ENCODE measurements around the gene C1orf87.

The C1orf87 gene

GRCh38 chr1:60036856-60037460, 36.6 kb downstream of the C1orf87 start:
- in situ Hi-C loops (cut with MboI; ENCODE audit: low sequenced_read_pairs, unreplicated experiment) = no loop called here
- TF ChIP-seq, protein P1, sequence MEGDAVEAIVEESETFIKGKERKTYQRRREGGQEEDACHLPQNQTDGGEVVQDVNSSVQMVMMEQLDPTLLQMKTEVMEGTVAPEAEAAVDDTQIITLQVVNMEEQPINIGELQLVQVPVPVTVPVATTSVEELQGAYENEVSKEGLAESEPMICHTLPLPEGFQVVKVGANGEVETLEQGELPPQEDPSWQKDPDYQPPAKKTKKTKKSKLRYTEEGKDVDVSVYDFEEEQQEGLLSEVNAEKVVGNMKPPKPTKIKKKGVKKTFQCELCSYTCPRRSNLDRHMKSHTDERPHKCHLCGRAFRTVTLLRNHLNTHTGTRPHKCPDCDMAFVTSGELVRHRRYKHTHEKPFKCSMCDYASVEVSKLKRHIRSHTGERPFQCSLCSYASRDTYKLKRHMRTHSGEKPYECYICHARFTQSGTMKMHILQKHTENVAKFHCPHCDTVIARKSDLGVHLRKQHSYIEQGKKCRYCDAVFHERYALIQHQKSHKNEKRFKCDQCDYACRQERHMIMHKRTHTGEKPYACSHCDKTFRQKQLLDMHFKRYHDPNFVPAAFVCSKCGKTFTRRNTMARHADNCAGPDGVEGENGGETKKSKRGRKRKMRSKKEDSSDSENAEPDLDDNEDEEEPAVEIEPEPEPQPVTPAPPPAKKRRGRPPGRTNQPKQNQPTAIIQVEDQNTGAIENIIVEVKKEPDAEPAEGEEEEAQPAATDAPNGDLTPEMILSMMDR (IDR thresholded peaks at IDR 0.05; ENCODE audit: borderline replicate concordance, control extremely low read depth, extremely low read depth, insufficient read depth, missing control alignments) = no peak
- no peak for DNase-seq (ENCODE audit: low spot score)

GRCh38 chr1:60035921-60036320, 37.6 kb downstream of the C1orf87 start:
- DNase-seq (ENCODE audit: low spot score) = no peak
- in situ Hi-C loops (cut with MboI; ENCODE audit: low sequenced_read_pairs, unreplicated experiment) = no loop called here
- TF ChIP-seq, protein P1 (IDR thresholded peaks at IDR 0.05; ENCODE audit: borderline replicate concordance, control extremely low read depth, extremely low read depth, insufficient read depth, missing control alignments) = no peak

DNA sequence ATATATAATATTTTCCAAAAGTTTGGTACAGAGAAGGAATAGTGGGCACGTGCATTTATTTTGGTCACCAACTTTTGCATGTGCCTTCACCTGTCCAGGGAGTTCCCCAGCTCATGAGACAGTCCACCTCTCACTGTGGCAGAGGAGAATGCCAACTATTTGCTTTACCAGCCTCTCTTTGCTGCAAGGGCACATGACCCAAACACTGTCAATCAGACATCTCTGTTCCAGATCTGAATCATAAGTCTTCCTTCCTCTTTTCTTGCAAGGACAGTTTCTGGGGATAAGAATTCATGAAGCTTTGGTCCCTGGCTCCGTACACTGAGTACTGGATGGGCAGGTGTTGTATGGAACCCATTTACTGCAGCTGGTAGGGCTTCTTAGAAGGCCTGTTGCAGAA, 38.6 kb downstream of the C1orf87 start:
- TF ChIP-seq, protein P1 (IDR thresholded peaks at IDR 0.05; ENCODE audit: borderline replicate concordance, control extremely low read depth, extremely low read depth, insufficient read depth, missing control alignments) = no peak
- in situ Hi-C loops (cut with MboI; ENCODE audit: low sequenced_read_pairs, unreplicated experiment) = no loop called here
- no peak for DNase-seq (ENCODE audit: low spot score)

DNA sequence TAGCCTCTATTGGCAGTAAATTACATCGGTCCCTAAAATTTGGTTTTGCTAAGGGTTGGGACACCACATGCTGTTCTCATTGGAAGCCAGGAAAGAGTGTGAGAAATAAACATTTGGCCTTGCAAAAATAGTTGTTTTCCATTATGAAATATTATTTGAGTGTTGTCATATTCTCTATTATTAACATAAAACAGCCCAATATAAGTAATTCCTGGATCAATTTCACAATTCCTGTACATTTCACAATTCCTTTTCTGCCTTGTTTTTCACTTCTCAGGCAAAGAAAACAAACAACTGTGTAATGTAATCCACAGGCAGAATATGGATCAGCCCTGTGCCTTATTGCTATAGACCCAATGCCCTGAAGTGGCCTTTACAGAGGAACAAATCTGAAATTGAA, 40.5 kb downstream of the C1orf87 start:
- in situ Hi-C loops (cut with MboI; ENCODE audit: low sequenced_read_pairs, unreplicated experiment) = no loop called here
- TF ChIP-seq, protein P1 (IDR thresholded peaks at IDR 0.05; ENCODE audit: borderline replicate concordance, control extremely low read depth, extremely low read depth, insufficient read depth, missing control alignments) = no peak
- DNase-seq (ENCODE audit: low spot score) = no peak

DNA sequence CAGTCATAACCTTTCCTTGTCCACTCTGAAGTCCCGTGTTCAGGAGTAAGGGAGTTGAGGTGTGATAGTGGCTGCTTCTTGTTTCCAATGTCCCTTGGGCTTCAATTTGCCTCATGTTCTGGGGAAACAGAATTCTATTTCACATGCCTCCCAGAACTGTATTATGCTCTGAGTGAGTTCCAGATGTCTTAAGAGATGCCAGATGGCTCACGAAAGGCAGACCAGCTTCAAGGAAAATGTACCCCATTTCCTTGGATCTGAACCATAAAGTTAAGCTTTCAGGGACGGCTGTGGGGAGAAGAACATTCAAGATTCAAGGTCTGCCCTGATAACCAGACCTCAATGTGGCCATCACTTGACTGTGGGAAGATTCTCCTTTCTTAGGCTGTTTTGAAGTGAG, 42.4 kb downstream of the C1orf87 start:
- in situ Hi-C loops (cut with MboI; ENCODE audit: low sequenced_read_pairs, unreplicated experiment) = no loop called here
- TF ChIP-seq, protein P1 (IDR thresholded peaks at IDR 0.05; ENCODE audit: borderline replicate concordance, control extremely low read depth, extremely low read depth, insufficient read depth, missing control alignments) = no peak
- no peak for DNase-seq (ENCODE audit: low spot score)

DNA sequence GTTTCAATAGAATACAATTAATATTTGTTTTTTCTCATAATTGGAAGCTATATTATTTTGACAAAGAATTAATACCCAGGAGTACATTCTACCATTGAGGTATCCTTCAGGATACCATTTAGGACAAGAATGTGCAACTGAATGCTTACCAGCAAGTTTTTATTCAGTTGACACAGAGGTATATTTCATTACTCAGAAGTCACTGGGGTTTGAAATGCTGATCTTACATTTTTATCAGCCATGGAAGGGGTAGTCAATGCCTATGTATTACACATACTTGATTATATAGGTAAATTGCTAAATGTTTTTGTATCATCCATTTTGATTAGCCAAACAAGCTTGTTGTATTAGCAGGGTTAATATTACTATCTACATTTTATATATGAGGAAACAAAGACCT, 48.0 kb downstream of the C1orf87 start:
- TF ChIP-seq, protein P1 (IDR thresholded peaks at IDR 0.05; ENCODE audit: borderline replicate concordance, control extremely low read depth, extremely low read depth, insufficient read depth, missing control alignments) = no peak
- in situ Hi-C loops (cut with MboI; ENCODE audit: low sequenced_read_pairs, unreplicated experiment) = no loop called here
- DNase-seq (ENCODE audit: low spot score) = no peak

All from GM13976 (cell line).